H9 (cell line): ENCODE data around the gene TSTD2. TPM values are rescaled to one million over a fixed set of nuclear protein-coding genes. Genes with fewer than 3 reads are reported as not detected.

ENCODE experiments used
- DNase-seq: peaks from one replicate; pipeline ENCODE4 v3.0.0-alpha.2; 2017
- H2AFZ ChIP-seq: one replicate; pipeline ENCODE4 v1.6.1; 2013; ENCODE audit warnings: mild to moderate bottlenecking, low read length, control low read depth, moderate library complexity
- H2AK5ac ChIP-seq: 2 replicates; pipeline ENCODE4 v1.6.1; 2013; ENCODE audit warnings: low read length, control low read depth, mixed read lengths; ENCODE audit not compliant: insufficient read length
- H2BK120ac ChIP-seq: one replicate; pipeline ENCODE4 v1.6.1; 2013; ENCODE audit warnings: low read depth, mild to moderate bottlenecking, low read length, control low read depth, inconsistent platforms; ENCODE audit not compliant: poor library complexity, severe bottlenecking
- H2BK12ac ChIP-seq: 2 replicates; pipeline ENCODE4 v1.6.1; 2013; ENCODE audit warnings: low read length, control low read depth, mixed read lengths, low read depth; ENCODE audit not compliant: insufficient read length
- H2BK15ac ChIP-seq: 2 replicates; pipeline ENCODE4 v1.6.1; 2013; ENCODE audit warnings: low read depth, low read length, control low read depth
- H2BK20ac ChIP-seq: one replicate; pipeline ENCODE4 v1.6.1; 2013; ENCODE audit warnings: low read depth, mild to moderate bottlenecking, low read length, control low read depth, inconsistent platforms; ENCODE audit not compliant: poor library complexity, severe bottlenecking
- H2BK5ac ChIP-seq: 2 replicates; pipeline ENCODE4 v1.6.1; 2013; ENCODE audit warnings: low read length, control low read depth, mixed read lengths; ENCODE audit not compliant: insufficient read length
- H3K14ac ChIP-seq: 2 replicates; pipeline ENCODE4 v1.6.1; 2013; ENCODE audit warnings: low read length, control low read depth; ENCODE audit not compliant: insufficient read depth
- H3K18ac ChIP-seq: 2 replicates; pipeline ENCODE4 v1.6.1; 2013; ENCODE audit warnings: low read depth, mild to moderate bottlenecking, mixed read lengths, low read length, control low read depth; ENCODE audit not compliant: insufficient read length
- H3K23ac ChIP-seq: 2 replicates; pipeline ENCODE4 v1.6.1; 2013; ENCODE audit warnings: low read length, control low read depth, mixed read lengths, low read depth; ENCODE audit not compliant: insufficient read length
- H3K23me2 ChIP-seq: 2 replicates; pipeline ENCODE4 v1.6.1; 2013; ENCODE audit warnings: low read depth, mild to moderate bottlenecking, mixed read lengths, low read length, control low read depth; ENCODE audit not compliant: insufficient read length, poor library complexity, severe bottlenecking
- H3K27ac ChIP-seq: 2 replicates; pipeline ENCODE4 v1.5.1; 2013; ENCODE audit warnings: low read length, control low read depth, mixed read lengths, low read depth; ENCODE audit not compliant: insufficient read length
- H3K27me3 ChIP-seq: 2 replicates; pipeline ENCODE4 v1.6.1; 2013; ENCODE audit warnings: low read length, control low read depth, inconsistent platforms; ENCODE audit not compliant: insufficient read depth
- H3K4ac ChIP-seq: 2 replicates; pipeline ENCODE4 v1.6.1; 2013; ENCODE audit warnings: low read depth, mild to moderate bottlenecking, control low read depth, inconsistent platforms, low read length, moderate library complexity
- H3K4me1 ChIP-seq: 2 replicates; pipeline ENCODE4 v1.6.1; 2013; ENCODE audit warnings: low read length, control low read depth, inconsistent platforms; ENCODE audit not compliant: insufficient read depth
- H3K4me2 ChIP-seq: 2 replicates; pipeline ENCODE4 v1.6.1; 2013; ENCODE audit warnings: low read length, control low read depth, mixed read lengths; ENCODE audit not compliant: insufficient read length, insufficient read depth
- H3K56ac ChIP-seq: 2 replicates; pipeline ENCODE4 v1.6.1; 2013; ENCODE audit warnings: low read depth, mild to moderate bottlenecking, mixed read lengths, low read length, control low read depth; ENCODE audit not compliant: insufficient read length
- H3K79me1 ChIP-seq: 2 replicates; pipeline ENCODE4 v1.6.1; 2013; ENCODE audit warnings: low read depth, mild to moderate bottlenecking, moderate library complexity, low read length, control low read depth, inconsistent platforms; ENCODE audit not compliant: insufficient read depth, poor library complexity, severe bottlenecking
- H3K79me2 ChIP-seq: 2 replicates; pipeline ENCODE4 v1.6.1; 2013; ENCODE audit warnings: low read length, control low read depth, inconsistent platforms; ENCODE audit not compliant: insufficient read depth
- H3K9ac ChIP-seq: 2 replicates; pipeline ENCODE4 v1.6.1; 2013; ENCODE audit warnings: low read length, control low read depth, mixed read lengths; ENCODE audit not compliant: insufficient read length; ENCODE audit errors: extremely low read depth
- H3K9me3 ChIP-seq: one replicate; pipeline ENCODE4 v1.6.1; 2013; ENCODE audit warnings: low read depth, low read length, inconsistent platforms; ENCODE audit not compliant: control insufficient read depth
- H3T11ph ChIP-seq: one replicate; pipeline ENCODE4 v1.6.1; 2013; ENCODE audit warnings: mild to moderate bottlenecking, low read length, control low read depth, inconsistent platforms
- H4K20me1 ChIP-seq: one replicate; pipeline ENCODE4 v1.6.1; 2013; ENCODE audit not compliant: control insufficient read depth, insufficient read length, insufficient read depth
- H4K5ac ChIP-seq: 2 replicates; pipeline ENCODE4 v1.6.1; 2013; ENCODE audit warnings: low read depth, mild to moderate bottlenecking, mixed read lengths, low read length, control low read depth; ENCODE audit not compliant: insufficient read length
- H4K8ac ChIP-seq: replicated peaks from 2 replicates; pipeline ENCODE4 v1.6.1; 2013; ENCODE audit warnings: low read length, control low read depth, mixed read lengths, low read depth; ENCODE audit not compliant: insufficient read length
- H4K91ac ChIP-seq: 2 replicates; pipeline ENCODE4 v1.6.1; 2013; ENCODE audit warnings: low read depth, mild to moderate bottlenecking, moderate library complexity, mixed read lengths, low read length, control low read depth; ENCODE audit not compliant: insufficient read length
- H3K27ac Mint-ChIP-seq, 3 experiments: 2 replicates in 2 of 3; 3 replicates in 1 of 3; pipeline ENCODE4 v1.8.0; 2020 to 2021; ENCODE audit warnings: mixed read lengths in 3 of 3, mild to moderate bottlenecking in 1 of 3, moderate library complexity in 1 of 3
- H3K27me3 Mint-ChIP-seq: 2 replicates; pipeline ENCODE4 v1.8.0; 2021; ENCODE audit warnings: low read depth, mild to moderate bottlenecking, moderate library complexity, mixed read lengths
- H3K36me3 Mint-ChIP-seq, 3 experiments: 2 replicates in 2 of 3; 3 replicates in 1 of 3; pipeline ENCODE4 v1.8.0; 2020 to 2021; ENCODE audit warnings: low read depth in 3 of 3, mixed read lengths in 3 of 3; ENCODE audit not compliant: insufficient read depth in 1 of 3
- H3K4me1 Mint-ChIP-seq, 2 experiments: 2 replicates each; pipeline ENCODE4 v1.8.0; 2020; ENCODE audit warnings: mixed read lengths in 2 of 2
- H3K4me3 Mint-ChIP-seq, 2 experiments: 2 replicates in 1 of 2; 3 replicates in 1 of 2; pipeline ENCODE4 v1.8.0; 2020 to 2021; ENCODE audit warnings: mild to moderate bottlenecking in 2 of 2, mixed read lengths in 2 of 2, moderate library complexity in 1 of 2
- H3K9me3 Mint-ChIP-seq, 2 experiments: 2 replicates in 1 of 2; 3 replicates in 1 of 2; pipeline ENCODE4 v1.8.0; 2020; ENCODE audit warnings: mild to moderate bottlenecking in 2 of 2, mixed read lengths in 2 of 2, moderate library complexity in 1 of 2
- CTCF ChIP-seq: fragments of 200-600 bp; sonication (generic); conservative IDR thresholded peaks from 3 replicates; pipeline ENCODE4 v1.8.0; 2021; ENCODE audit warnings: antibody characterized with exemption, mild to moderate bottlenecking
- WGBS: extraction: QIAGEN DNeasy Blood & Tissue Kit; methylation state at CpG from one replicate; pipeline ENCODE4 v1.1.7; 2013; ENCODE audit warnings: missing lambda C conversion rate, low lambda C conversion rate, mixed read lengths; ENCODE audit not compliant: insufficient read length; ENCODE audit errors: extremely low coverage; 5-methylcytosine and 5-hydroxymethylcytosine counted together
- total RNA-seq: library from RNA; stranded (reverse); gene quantifications from 2 replicates; pipeline ENCODE4 v1.2.1, GENCODE V29; 2021

The TSTD2 gene
- total RNA-seq, 1 experiment from 2014 or later, result 23.5 TPM

- H3K36me3 Mint-ChIP-seq, result no peaks in the 10 kb centered on the region
- Histone ChIP-seq H2BK15ac (no peak overlapping the region), H3K56ac (no peak overlapping the region), H3K18ac (no peak overlapping the region), H4K20me1 (no peaks in the 10 kb centered on the region), H4K5ac (no peak overlapping the region), H3K14ac (no peak overlapping the region), H2BK5ac (no peak overlapping the region), H3K27ac (no peak overlapping the region), H2BK12ac (no peak overlapping the region), H4K91ac (no peak overlapping the region), H2AK5ac (no peak overlapping the region), H4K8ac (no peak overlapping the region), H3K4me1 (0 out of 2 replicates have a peak, but pooled peaks cover 7% of the 10 kb centered on the region), H2AFZ (no peak overlapping the region), H3K4me2 (no peak overlapping the region), H3K79me1 (no peaks in the 10 kb centered on the region), H3K23me2 (no peaks in the 10 kb centered on the region), H3K79me2 (no peaks in the 10 kb centered on the region), H3K4ac (no peak overlapping the region), H2BK20ac (no peak overlapping the region), H3K9ac (no peak overlapping the region), H2BK120ac (no peak overlapping the region), H3K23ac (no peak overlapping the region), H3K27me3 (no peaks in the 10 kb centered on the region), H3T11ph (no peak overlapping the region), H3K9me3 (no peaks in the 10 kb centered on the region)
- TF ChIP-seq CTCF, result no peak
- H3K4me3 Mint-ChIP-seq, result no peak overlapping the region
- H3K27ac Mint-ChIP-seq, result no peak overlapping the region
- no peaks in the 10 kb centered on the region for H3K9me3 Mint-ChIP-seq
- H3K4me1 Mint-ChIP-seq, result peaks cover 24 to 26% of the 10 kb centered on the region in 2 experiments
- no CpG with 5 or more reads among the region's 5 CpGs for WGBS
- H3K27me3 Mint-ChIP-seq, result peaks cover 3% of the 10 kb centered on the region
- DNase-seq, result no peak
These were observed 79.3 kb downstream of the TSTD2 start for GRCh38 chr9:97553841-97554240.
